GM06990 (cell line): Measurements from ENCODE around the gene TOGARAM1.

ENCODE experiments used
- DNase-seq: peaks from one replicate; pipeline ENCODE4 v3.0.0-alpha.2; 2011; ENCODE audit not compliant: insufficient read length; ENCODE audit errors: extremely low read depth
- H3K27me3 ChIP-seq: replicated peaks from 2 replicates; pipeline ENCODE4 v1.6.0; 2011; ENCODE audit warnings: low read length; ENCODE audit not compliant: control insufficient read depth, insufficient read depth
- H3K36me3 ChIP-seq: 2 replicates; pipeline ENCODE4 v1.5.1; 2011; ENCODE audit warnings: low read length; ENCODE audit not compliant: control insufficient read depth, insufficient read depth
- H3K4me3 ChIP-seq: replicated peaks from 2 replicates; pipeline ENCODE4 v1.5.1; 2011; ENCODE audit warnings: low read depth, mild to moderate bottlenecking, control low read depth, low read length
- TF ChIP-seq, protein P1 (sequence below): IDR thresholded peaks from 2 replicates; pipeline ENCODE4 v1.5.1; 2011; ENCODE audit warnings: low read length, control low read depth, mild to moderate bottlenecking, inconsistent platforms; ENCODE audit not compliant: insufficient read depth, poor library complexity, severe bottlenecking

The TOGARAM1 gene

DNA sequence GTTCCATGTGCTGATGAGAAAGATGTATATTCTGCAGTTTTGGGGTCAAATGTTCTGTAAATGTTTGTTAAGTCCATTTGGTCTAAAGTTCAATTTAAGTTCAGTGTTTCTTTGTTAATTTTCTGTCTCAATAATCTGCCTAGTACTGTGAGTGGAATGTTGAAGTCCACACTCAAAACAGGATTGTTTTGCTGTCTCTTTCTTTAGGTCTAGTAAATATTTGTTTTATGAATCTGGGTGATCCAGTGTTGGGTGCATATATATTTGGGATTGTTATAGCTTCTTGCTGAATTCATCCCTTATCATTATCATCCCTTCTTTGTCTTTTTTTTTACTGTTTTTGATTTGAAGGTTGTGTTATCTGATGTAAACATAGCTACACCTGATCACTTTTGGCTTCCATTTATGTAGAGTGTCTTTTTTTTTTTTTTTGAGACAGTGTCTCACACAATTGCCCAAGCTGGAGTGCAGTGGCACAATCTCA, 95.9 kb downstream of the TOGARAM1 start:
- no peak overlapping the region for H3K4me3 ChIP-seq
- no peak for DNase-seq
- no peaks in the 10 kb centered on the region for H3K27me3 ChIP-seq
- no peaks in the 10 kb centered on the region for H3K36me3 ChIP-seq
- TF ChIP-seq, protein P1, sequence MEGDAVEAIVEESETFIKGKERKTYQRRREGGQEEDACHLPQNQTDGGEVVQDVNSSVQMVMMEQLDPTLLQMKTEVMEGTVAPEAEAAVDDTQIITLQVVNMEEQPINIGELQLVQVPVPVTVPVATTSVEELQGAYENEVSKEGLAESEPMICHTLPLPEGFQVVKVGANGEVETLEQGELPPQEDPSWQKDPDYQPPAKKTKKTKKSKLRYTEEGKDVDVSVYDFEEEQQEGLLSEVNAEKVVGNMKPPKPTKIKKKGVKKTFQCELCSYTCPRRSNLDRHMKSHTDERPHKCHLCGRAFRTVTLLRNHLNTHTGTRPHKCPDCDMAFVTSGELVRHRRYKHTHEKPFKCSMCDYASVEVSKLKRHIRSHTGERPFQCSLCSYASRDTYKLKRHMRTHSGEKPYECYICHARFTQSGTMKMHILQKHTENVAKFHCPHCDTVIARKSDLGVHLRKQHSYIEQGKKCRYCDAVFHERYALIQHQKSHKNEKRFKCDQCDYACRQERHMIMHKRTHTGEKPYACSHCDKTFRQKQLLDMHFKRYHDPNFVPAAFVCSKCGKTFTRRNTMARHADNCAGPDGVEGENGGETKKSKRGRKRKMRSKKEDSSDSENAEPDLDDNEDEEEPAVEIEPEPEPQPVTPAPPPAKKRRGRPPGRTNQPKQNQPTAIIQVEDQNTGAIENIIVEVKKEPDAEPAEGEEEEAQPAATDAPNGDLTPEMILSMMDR = no peak

DNA sequence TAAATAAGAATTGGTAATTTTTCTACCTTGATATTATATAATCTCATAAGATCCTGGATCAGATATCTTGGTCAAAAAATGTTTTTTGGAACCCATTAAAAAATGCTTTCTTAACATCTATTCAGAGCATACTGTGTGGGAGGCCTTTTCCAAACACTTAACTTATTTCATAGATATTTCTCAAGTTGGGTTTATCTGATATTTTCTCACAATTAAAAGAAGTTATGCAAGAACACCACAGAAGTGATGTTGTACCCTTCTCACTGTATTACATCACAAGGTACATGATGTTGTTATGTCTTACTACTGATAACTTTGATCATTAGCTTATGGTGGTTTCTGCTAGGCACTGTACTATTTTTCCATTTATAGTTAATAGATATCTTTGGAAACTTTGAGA, 98.6 kb downstream of the TOGARAM1 start:
- H3K36me3 ChIP-seq = no peaks in the 10 kb centered on the region
- no peak for DNase-seq
- H3K4me3 ChIP-seq = no peak overlapping the region
- H3K27me3 ChIP-seq = no peaks in the 10 kb centered on the region
- TF ChIP-seq, protein P1 = no peak

DNA sequence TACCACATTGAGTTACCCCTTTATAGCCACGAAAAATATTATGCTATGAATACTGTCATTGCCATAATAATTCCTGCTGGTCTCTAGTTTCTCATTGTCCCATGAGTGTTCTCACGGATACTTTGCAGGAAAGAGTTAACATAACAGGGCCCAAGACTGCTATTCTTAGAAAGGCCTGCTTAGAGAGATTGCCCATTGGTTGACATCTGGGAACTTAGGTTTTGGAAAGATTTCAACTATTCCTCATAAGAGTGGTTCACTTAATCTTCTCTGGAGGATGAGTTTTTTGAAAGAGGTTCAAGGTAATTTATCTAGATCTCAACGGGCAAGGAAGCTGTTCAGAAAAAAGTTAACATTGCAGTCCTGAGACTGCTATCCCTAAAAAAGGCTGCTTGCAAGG, 103.5 kb downstream of the TOGARAM1 start:
- no peak overlapping the region for H3K4me3 ChIP-seq
- TF ChIP-seq, protein P1 = no peak
- H3K27me3 ChIP-seq = no peaks in the 10 kb centered on the region
- H3K36me3 ChIP-seq = no peaks in the 10 kb centered on the region
- DNase-seq = no peak

DNA sequence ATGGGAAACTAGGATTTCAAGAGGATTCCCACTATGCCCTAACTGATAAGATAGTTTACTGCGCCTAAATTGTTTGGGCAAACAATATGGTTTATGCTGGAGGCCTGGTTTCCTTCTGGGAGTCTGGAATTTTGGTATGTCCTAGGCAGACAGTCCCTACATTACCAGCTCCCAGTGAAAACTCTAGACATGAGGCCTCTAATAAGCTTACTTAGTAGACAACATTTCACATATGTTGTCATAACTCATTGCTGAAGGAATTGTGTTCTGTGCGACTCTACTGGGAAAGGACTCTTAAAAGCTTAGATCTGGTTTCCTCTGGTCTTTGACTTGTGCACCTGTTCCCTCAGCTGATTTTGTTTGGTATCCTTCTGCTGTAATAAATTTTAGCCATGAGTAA, 104.0 kb downstream of the TOGARAM1 start:
- TF ChIP-seq, protein P1 = no peak
- H3K36me3 ChIP-seq = no peaks in the 10 kb centered on the region
- no peak for DNase-seq
- no peaks in the 10 kb centered on the region for H3K27me3 ChIP-seq
- no peak overlapping the region for H3K4me3 ChIP-seq

DNA sequence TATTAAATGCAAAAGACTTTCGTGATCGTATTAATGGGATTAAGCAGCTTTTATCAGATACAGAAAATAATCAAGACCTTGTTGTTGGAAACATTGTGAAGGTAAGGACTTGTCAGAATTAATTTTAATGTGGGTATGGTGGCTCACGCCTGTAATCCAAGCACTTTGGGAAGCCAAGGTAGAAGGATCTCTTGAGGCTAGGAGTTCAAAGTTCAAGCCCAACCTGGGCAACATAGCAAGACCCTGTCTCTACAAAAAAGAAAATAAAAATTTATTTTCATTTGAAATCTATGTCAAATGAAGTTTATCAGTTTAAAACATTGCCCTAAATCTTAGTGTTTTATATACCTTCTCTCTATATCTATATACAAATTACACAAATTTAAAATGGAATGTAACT, 104.7 kb downstream of the TOGARAM1 start:
- DNase-seq = no peak
- Histone ChIP-seq H3K36me3 (no peaks in the 10 kb centered on the region), H3K27me3 (no peaks in the 10 kb centered on the region), H3K4me3 (no peak overlapping the region)
- TF ChIP-seq, protein P1 = no peak

DNA sequence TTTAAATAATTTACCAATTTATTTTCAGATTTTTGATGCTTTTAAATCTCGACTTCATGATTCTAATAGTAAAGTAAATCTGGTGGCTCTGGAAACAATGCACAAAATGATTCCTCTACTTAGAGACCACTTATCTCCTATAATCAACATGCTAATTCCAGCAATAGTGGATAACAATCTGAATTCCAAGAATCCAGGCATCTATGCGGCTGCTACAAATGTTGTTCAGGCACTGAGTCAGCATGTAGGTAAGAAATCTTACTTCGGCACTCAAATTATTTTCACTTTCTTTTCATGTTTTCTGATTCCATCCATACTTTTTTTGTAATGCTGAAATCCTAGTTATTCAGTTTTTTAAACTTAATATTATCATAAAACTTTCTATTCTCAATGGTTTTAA, 106.4 kb downstream of the TOGARAM1 start:
- H3K4me3 ChIP-seq = no peak overlapping the region
- no peaks in the 10 kb centered on the region for H3K27me3 ChIP-seq
- H3K36me3 ChIP-seq = no peaks in the 10 kb centered on the region
- TF ChIP-seq, protein P1 = no peak
- DNase-seq = no peak
